HepG2 (cell line): Measurements from ENCODE around the gene PDZK1. TPM values are rescaled to one million over a fixed set of nuclear protein-coding genes. Genes with fewer than 3 reads are reported as not detected.
A peak's percentile ranks its signal among the peaks of the same experiment; 100 is the strongest.

Experiments
- MIXL1 ChIP-seq: IDR thresholded peaks from 2 replicates; pipeline ENCODE4 v1.6.1; 2016
- PPARG ChIP-seq: conservative IDR thresholded peaks from 2 replicates; pipeline ENCODE4 v1.6.1; 2016; ENCODE audit warnings: missing biosample characterization, missing genetic modification reagents
- SNAPC4 ChIP-seq: sonication (generic); formaldehyde crosslinking; IDR thresholded peaks from 2 replicates; pipeline ENCODE4 v1.4.0; 2020; ENCODE audit warnings: mild to moderate bottlenecking, missing genetic modification reagents
- ZBTB33 ChIP-seq: sonication (generic); formaldehyde crosslinking; IDR thresholded peaks from 2 replicates; pipeline ENCODE4 v1.4.0; 2020; ENCODE audit warnings: missing genetic modification reagents
- ZFX ChIP-seq: sonication (generic); formaldehyde crosslinking; IDR thresholded peaks from 2 replicates; pipeline ENCODE4 v1.4.0; 2020; ENCODE audit warnings: mild to moderate bottlenecking, low read depth, missing genetic modification reagents, moderate library complexity
- ZNF687 ChIP-seq: sonication (generic); formaldehyde crosslinking; IDR thresholded peaks from 2 replicates; pipeline ENCODE4 v1.5.1; 2020; ENCODE audit warnings: mild to moderate bottlenecking, missing genetic modification reagents, moderate library complexity
- ZNF792 ChIP-seq: IDR thresholded peaks from 2 replicates; pipeline ENCODE4 v1.6.1; 2016
- polyA plus RNA-seq, 8 experiments: library from polyadenylated mRNA; depleted of rRNA in 3 of 8; stranded (reverse) in 7 of 8; unstranded in 1 of 8; fragments of >200 nt; fragmentation: Illumina TruSeq in 4 of 8; extraction: Trizol in 4 of 8; gene quantifications; 2 replicates each; pipeline versions ENCODE4 v1.2.1 to v1.2.3, GENCODE V29; 2011 to 2016; ENCODE audit warnings: low read depth in 4 of 8, missing spikeins in 1 of 8, mixed read lengths in 1 of 8; ENCODE audit not compliant: insufficient read depth in 1 of 8
- total RNA-seq, 5 experiments: library from RNA; depleted of rRNA; stranded (reverse); fragments of >200 nt; fragmentation: Illumina TruSeq; extraction: Trizol; gene quantifications; 2 replicates each; pipeline ENCODE4 v1.2.3, GENCODE V29; 2016; ENCODE audit warnings: low read depth in 1 of 5
- TF ChIP-seq, protein P1 (sequence below): sonication (generic); formaldehyde crosslinking; IDR thresholded peaks from 2 replicates; pipeline ENCODE4 v1.4.0; 2020; ENCODE audit warnings: mild to moderate bottlenecking, missing genetic modification reagents
- TF ChIP-seq, protein P2 (sequence below): sonication (generic); formaldehyde crosslinking; IDR thresholded peaks from 2 replicates; pipeline ENCODE4 v1.8.0; 2023; ENCODE audit warnings: mild to moderate bottlenecking, missing genetic modification reagents
- TF ChIP-seq, protein P3 (sequence below): sonication (generic); formaldehyde crosslinking; IDR thresholded peaks from 2 replicates; pipeline ENCODE4 v1.4.0; 2020; ENCODE audit warnings: mild to moderate bottlenecking, missing genetic modification reagents

Gene PDZK1
- total and polyA plus RNA-seq, 2 of the 13 experiments (the other 11 are each of a cell fraction or from before 2014, with no cell fraction given), result 16.2 to 46.4 TPM

DNA sequence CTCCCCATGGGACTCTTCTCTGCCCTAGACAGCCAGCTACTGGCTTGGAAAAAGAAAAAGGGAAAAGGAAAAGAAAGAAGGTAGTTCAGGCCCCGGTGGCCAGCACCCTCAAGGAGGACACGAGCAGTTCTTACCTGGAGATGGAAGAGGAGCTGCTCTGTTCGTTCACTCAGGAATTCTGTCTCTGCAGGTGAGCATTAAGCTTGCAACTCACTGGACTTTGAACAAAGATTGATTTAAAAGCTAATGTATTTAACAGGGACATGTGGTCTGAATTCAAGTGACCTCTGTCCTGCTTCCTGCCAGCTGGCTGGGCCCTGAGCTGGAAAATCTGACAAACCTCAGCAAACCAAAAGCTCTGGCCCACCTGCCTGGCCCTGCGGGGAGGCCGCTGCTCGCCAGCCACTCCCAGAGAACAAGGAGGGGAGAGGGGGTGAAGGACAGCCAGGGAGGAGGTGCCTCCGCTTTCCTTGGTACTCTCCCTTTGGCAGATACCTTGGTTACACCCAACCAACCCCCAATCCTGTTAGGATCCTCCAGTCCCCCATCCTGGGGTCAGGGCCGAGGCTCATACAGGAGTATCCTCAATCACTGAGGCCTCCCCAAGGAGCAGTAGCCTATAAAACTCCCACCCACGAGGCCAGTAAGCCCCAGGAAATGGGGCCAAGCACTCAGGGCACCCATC lies at the start of gene PDZK1 (continued):
- TF ChIP-seq PPARG (CRISPR knock-in tag) (peak; percentile 99), SNAPC4 (CRISPR knock-in tag) (0 out of 2 replicates have a peak, but pooled peaks have one; percentile 58), ZNF792 (peak; percentile 66; the same call in 1 of the 2 replicates), MIXL1 (CRISPR knock-in tag) (peak; percentile 93), ZBTB33 (CRISPR knock-in tag) (0 out of 2 replicates have a peak, but pooled peaks have one; percentile 21), ZNF687 (CRISPR knock-in tag) (peak; percentile 93), ZFX (CRISPR knock-in tag) (peak; percentile 82)
- TF ChIP-seq, protein P1, sequence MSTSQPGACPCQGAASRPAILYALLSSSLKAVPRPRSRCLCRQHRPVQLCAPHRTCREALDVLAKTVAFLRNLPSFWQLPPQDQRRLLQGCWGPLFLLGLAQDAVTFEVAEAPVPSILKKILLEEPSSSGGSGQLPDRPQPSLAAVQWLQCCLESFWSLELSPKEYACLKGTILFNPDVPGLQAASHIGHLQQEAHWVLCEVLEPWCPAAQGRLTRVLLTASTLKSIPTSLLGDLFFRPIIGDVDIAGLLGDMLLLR, result no peak; the same call in 1 of the 2 replicates
- TF ChIP-seq, protein P2, sequence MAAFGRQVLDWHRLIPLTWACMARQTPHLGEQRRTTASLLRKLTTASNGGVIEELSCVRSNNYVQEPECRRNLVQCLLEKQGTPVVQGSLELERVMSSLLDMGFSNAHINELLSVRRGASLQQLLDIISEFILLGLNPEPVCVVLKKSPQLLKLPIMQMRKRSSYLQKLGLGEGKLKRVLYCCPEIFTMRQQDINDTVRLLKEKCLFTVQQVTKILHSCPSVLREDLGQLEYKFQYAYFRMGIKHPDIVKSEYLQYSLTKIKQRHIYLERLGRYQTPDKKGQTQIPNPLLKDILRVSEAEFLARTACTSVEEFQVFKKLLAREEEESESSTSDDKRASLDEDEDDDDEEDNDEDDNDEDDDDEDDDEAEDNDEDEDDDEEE (CRISPR knock-in tag), result peak; percentile 66; the same call in 1 of the 2 replicates
- TF ChIP-seq, protein P3, sequence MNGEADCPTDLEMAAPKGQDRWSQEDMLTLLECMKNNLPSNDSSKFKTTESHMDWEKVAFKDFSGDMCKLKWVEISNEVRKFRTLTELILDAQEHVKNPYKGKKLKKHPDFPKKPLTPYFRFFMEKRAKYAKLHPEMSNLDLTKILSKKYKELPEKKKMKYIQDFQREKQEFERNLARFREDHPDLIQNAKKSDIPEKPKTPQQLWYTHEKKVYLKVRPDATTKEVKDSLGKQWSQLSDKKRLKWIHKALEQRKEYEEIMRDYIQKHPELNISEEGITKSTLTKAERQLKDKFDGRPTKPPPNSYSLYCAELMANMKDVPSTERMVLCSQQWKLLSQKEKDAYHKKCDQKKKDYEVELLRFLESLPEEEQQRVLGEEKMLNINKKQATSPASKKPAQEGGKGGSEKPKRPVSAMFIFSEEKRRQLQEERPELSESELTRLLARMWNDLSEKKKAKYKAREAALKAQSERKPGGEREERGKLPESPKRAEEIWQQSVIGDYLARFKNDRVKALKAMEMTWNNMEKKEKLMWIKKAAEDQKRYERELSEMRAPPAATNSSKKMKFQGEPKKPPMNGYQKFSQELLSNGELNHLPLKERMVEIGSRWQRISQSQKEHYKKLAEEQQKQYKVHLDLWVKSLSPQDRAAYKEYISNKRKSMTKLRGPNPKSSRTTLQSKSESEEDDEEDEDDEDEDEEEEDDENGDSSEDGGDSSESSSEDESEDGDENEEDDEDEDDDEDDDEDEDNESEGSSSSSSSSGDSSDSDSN (CRISPR knock-in tag), result peak; percentile 43; the same call in 1 of the 2 replicates
